ENCODE data around the gene PIGH. TPM values are rescaled to one million over a fixed set of nuclear protein-coding genes. Genes with fewer than 3 reads are reported as not detected.

The PIGH gene
- polyA plus RNA-seq, 1 of the 3 experiments (the other 2 are of a cell fraction), result 23.6 TPM

- no peak for TF ChIP-seq MXI1 (IDR thresholded peaks at IDR 0.05; ENCODE audit: low read depth, low read length)
- peak; percentile 95 for TF ChIP-seq SMC3 (IDR thresholded peaks at IDR 0.05; ENCODE audit: low read depth, low read length)
- TF ChIP-seq RAD21 (IDR thresholded peaks at IDR 0.05; ENCODE audit: low read length), result peak; percentile 87
- no peak for TF ChIP-seq TCF12 (IDR thresholded peaks at IDR 0.05)
- peak; percentile 59 for TF ChIP-seq PBX3 (IDR thresholded peaks at IDR 0.05)
- TF ChIP-seq CTCF (IDR thresholded peaks at IDR 0.05), result peak; percentile 92
- TF ChIP-seq POLR2AphosphoS5 (IDR thresholded peaks at IDR 0.05; ENCODE audit: low read depth, low read length), result no peak
- H3K79me2 ChIP-seq (ENCODE audit: insufficient read depth), result no peaks in the 10 kb centered on the region
- no peaks in the 10 kb centered on the region; a peak in 1 of 4 replicates for H3K4me1 ChIP-seq (ENCODE audit: control insufficient read depth in 1 of 2, insufficient read depth in 2 of 2, low read depth in 1 of 2, low read length in 1 of 2)
- CTCF ChIA-PET, result interaction anchor here (0.6 to 24.4 kb wide), 58 partner anchors 9 to 1212 kb away, joined by 3 to 319 read pairs (median 6); partner anchors contain the start of genes ARG2, PIGH, PLEK2 and PLEKHH1
- no peak overlapping the region for H3K27ac ChIP-seq (ENCODE audit: low read depth in 2 of 2, low read length in 1 of 2)
- DNase-seq, result peak; percentile 85
- no peaks in the 10 kb centered on the region for H4K20me1 ChIP-seq (ENCODE audit: insufficient read depth)
- H3K9me3 ChIP-seq, result no peaks in the 10 kb centered on the region
- H3F3A ChIP-seq (replicated peaks; ENCODE audit: insufficient read depth), result no peaks in the 10 kb centered on the region
- no peaks in the 10 kb centered on the region for H3K27me3 ChIP-seq (ENCODE audit: insufficient read depth)
- no peak overlapping the region; a peak in 1 of 4 replicates for H3K4me3 ChIP-seq (ENCODE audit: low read depth in 2 of 2, low read length in 1 of 2)
- no peaks in the 10 kb centered on the region for H3K9me2 ChIP-seq
- 19% methylated on average over 9 of the region's 14 CpGs for WGBS (ENCODE audit: low lambda C conversion rate)
- no peak overlapping the region for H3K9ac ChIP-seq
- no peak overlapping the region for H2AFZ ChIP-seq (ENCODE audit: low read depth)
- H3K36me3 ChIP-seq (replicated peaks in 1 of 2; ENCODE audit: control insufficient read depth in 1 of 2, insufficient read depth in 2 of 2, low read length in 1 of 2), result no peaks in the 10 kb centered on the region
- POLR2A ChIA-PET, result interaction anchor here (1.0 to 1.2 kb wide), 2 partner anchors 143 to 145 kb away, joined by 3 read pairs; no protein-coding TSS in a partner anchor
- H3K4me2 ChIP-seq, result no peak overlapping the region
Observed at GRCh38 chr14:67571275-67571990, 28.6 kb downstream of the PIGH start.

- Histone ChIP-seq H2AFZ (ENCODE audit: low read depth) (no peak overlapping the region), H3K4me1 (ENCODE audit: control insufficient read depth in 1 of 2, insufficient read depth in 2 of 2, low read depth in 1 of 2, low read length in 1 of 2) (no peaks in the 10 kb centered on the region; a peak in 1 of 4 replicates), H3K36me3 (replicated peaks in 1 of 2; ENCODE audit: control insufficient read depth in 1 of 2, insufficient read depth in 2 of 2, low read length in 1 of 2) (no peaks in the 10 kb centered on the region), H3K4me2 (no peak overlapping the region), H4K20me1 (ENCODE audit: insufficient read depth) (no peaks in the 10 kb centered on the region), H3K9ac (no peak overlapping the region), H3K4me3 (ENCODE audit: low read depth in 2 of 2, low read length in 1 of 2) (no peak overlapping the region), H3K9me3 (no peaks in the 10 kb centered on the region), H3K9me2 (no peaks in the 10 kb centered on the region), H3K79me2 (ENCODE audit: insufficient read depth) (no peaks in the 10 kb centered on the region), H3K27ac (ENCODE audit: low read depth in 2 of 2, low read length in 1 of 2) (no peak overlapping the region), H3K27me3 (ENCODE audit: insufficient read depth) (no peaks in the 10 kb centered on the region), H3F3A (replicated peaks; ENCODE audit: insufficient read depth) (no peaks in the 10 kb centered on the region)
- 86% methylated on average over 7 of the region's 7 CpGs for WGBS (ENCODE audit: low lambda C conversion rate)
- POLR2A ChIA-PET, result no interaction called here
- TF ChIP-seq USF1 (IDR thresholded peaks at IDR 0.05; ENCODE audit: borderline replicate concordance, low read depth) (no peak), IRF3 (IDR thresholded peaks at IDR 0.05; ENCODE audit: low read depth, low read length) (no peak), FOXM1 (IDR thresholded peaks at IDR 0.05; ENCODE audit: low read depth) (no peak)
- CTCF ChIA-PET, result interaction anchor here (0.7 to 24.4 kb wide), 33 partner anchors 14 to 187 kb away, joined by 3 to 319 read pairs (median 9); partner anchors contain the start of genes ARG2, PIGH and PLEKHH1
- DNase-seq, result no peak
Observed at GRCh38 chr14:67570453-67570852, 29.6 kb downstream of the PIGH start.
